ENCODE data around the gene ZBTB14.

Gene ZBTB14, protein sequence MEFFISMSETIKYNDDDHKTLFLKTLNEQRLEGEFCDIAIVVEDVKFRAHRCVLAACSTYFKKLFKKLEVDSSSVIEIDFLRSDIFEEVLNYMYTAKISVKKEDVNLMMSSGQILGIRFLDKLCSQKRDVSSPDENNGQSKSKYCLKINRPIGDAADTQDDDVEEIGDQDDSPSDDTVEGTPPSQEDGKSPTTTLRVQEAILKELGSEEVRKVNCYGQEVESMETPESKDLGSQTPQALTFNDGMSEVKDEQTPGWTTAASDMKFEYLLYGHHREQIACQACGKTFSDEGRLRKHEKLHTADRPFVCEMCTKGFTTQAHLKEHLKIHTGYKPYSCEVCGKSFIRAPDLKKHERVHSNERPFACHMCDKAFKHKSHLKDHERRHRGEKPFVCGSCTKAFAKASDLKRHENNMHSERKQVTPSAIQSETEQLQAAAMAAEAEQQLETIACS

GRCh38 chr18:5295231-5295920, at the start of gene ZBTB14:
Gene ZBTB14 (minus strand): TSS chr18:5295726. CDS start chr18:5293246, 2,480 bp downstream.
- peak; percentile 66 for DNase-seq

- DNase-seq, result no peak
These were observed 43.8 kb upstream of the ZBTB14 start for GRCh38 chr18:5339202-5339834.

- DNase-seq, result no peak
These were observed 39.0 kb upstream of the ZBTB14 start for GRCh38 chr18:5334456-5335075.

DNA sequence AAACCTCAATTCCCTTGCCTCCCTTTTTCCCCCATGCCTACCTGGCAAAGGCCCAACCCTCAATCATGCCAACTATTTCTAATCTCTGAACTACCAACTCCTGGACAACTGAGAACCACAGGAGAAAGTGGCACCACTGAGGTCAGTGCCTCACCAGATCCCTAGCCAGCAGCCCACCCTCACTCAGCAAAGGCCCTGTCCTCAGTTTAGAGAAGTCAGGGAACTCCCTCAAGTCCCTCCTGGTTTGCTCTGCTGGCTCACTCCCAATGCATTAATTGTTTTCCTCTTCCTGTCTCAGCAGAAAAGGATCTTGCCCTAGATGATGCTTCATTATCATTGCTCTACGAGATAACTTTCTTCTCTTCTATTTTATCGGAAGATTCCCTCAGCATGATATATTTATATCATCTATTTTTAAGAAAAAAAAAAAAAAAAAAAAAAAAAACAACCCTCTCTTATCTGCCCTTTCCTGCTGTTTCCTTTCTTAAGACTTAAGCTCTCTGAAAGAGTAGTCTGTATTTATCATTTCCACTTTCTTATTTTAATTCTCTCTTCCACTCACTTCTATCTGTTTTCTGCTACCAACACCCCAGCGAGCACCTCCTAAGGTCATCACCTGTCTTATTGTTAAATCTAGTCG, 22.7 kb upstream of the ZBTB14 start:
- DNase-seq, result no peak

DNA sequence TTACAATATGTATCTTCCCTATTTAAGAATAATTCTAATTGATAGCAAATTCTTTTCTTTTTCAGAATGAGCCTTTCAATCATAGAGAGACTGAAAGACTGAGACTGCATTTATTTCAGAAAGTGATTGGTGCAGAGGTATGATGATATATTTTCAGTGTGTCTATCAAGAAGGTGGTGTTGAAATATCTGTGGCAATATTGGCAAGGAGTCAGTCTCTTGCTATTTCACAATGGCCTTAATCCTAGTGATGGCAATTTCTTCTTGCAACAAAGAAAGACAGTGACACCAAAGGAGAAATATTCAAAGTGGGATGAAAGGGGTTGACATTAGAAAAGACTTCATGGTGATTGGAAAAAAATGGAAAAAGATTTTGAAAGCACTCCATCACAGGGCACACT, 21.7 kb upstream of the ZBTB14 start:
- no peak for DNase-seq

DNA sequence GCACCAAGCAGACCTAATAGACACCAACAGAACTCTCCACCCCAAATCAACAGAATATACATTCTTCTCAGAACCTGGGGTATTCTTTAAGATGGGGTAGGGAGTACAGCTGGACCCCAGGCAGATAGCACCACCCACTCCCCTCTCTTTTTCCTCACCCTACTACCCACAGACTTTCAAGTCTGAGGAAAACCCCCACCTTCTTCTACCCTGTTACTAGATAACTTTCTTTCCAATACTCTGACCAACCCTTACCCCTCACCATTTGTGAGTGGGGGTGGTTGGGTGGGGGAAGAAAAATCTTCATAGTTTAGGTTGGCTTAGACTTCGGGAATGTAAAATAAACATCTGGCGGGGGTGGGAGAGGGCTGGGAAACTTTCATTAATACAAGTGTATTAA, 20.3 kb upstream of the ZBTB14 start:
- DNase-seq, result no peak

- no peak for DNase-seq
These were observed 15.9 kb upstream of the ZBTB14 start for GRCh38 chr18:5311301-5311989.

GRCh38 chr18:5309888-5310470, 14.5 kb upstream of the ZBTB14 start:
- no peak for DNase-seq

DNA sequence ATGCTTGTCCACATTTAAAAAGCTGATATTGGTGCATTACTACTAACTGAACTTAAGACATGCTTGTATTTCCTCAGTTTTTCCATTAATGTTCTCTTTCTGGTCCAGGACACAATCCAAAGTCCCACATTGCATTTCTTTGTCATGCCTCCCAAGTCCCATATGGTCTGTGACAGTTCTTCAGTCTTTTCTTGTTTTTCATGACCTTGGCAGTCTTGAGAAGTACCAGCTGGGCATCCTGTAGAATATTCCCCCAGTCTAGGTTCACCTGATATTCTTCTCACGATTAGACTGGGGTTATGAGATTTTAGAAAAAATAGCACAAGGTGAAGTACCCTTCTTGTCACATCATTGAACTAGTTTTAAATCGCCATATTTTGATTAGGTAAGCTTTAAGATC, 10.3 kb upstream of the ZBTB14 start:
- no peak for DNase-seq

- DNase-seq, result no peak
These were observed 8.7 kb upstream of the ZBTB14 start for GRCh38 chr18:5304232-5304631.

DNA sequence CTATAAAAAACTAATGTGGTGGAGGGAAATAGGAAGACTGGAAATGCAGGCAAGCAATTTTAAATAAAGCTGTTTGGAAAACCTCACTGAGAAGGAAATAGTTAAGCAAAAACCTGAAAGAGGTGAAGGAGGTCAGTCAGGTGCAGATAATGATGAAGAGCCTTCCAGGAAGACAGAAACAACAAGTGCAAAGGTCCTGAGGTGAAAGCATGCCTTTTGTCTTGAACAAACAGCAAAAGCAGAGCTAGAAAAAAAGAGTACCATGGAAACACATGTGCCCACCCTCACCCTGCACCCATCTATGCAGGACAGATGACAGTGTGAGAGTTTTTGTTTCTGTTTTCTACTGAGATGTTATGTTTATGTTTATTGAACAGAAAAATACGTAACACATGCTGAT, 8.1 kb upstream of the ZBTB14 start:
- no peak for DNase-seq

DNA sequence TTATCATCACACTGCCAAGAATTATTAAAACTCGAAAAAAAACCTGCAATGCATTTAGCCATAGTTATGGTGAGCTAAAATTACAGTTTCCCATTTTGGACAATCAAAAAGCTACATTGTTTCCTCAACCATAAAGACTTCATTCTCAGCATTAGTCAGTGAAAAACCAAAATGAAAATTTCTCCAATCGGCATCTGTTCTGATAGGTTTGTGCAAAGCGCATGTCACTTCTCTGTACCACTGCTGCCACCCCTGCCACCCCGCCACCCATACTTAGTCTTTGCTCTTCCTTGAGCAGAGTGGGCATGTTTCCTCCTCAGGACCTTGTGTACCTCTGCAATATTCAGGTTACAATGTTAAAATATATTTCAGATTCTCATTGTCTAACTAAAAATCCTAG, 7.1 kb upstream of the ZBTB14 start:
- no peak for DNase-seq

GRCh38 chr18:5300476-5301010, 5.0 kb upstream of the ZBTB14 start:
- no peak for DNase-seq

DNA sequence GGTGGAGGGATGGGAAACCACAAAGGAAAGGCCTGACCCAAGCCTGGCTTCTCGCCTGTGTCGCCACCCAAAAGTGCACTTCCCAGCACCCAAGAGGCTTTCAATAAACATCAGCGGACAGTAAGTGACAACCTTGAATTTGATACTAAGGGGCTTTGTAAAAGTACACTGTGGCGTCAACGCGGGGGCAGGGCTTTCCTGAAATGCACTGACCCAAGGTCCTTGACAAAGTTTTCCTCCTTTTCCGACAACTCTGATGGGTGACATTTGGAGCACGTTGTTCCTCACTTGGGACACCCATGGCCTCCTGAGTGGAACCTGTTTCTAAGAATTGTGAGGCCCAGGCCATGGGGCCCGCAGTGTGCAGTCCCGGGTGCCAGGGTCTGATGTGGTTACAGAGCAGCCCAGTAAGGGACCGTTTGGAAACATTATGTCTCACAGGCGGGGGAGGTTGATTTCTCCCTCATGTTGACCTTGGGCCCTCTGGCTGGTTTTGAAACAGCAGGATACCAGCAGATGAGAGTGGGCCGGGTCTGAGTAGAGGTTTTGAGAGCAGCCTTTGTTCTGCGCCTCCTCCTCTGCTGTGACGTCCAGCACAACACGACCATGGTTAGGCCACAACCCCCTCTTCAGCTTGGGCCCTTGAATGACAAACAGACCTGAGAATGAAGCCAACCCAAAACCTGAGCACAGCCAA, 2.8 kb upstream of the ZBTB14 start:
- DNase-seq, result no peak

DNA sequence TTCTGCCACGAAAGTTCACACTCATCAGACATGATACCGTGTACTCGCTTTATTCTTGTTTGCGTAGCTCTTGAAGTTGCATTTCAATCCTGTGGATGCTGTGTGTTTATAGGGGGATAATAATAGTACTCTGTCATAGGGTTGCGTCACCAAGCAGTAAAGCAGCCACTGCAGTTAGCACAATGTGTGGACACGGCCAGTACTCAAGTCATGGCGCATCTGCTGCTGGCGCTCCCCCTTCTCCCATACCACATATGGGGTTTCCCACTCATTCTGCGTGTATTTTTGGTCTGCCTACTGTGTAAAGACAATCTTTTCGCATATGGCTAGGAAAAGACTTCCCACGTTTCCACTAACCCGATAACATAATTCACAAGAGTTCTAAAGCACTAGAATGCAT, 2.1 kb upstream of the ZBTB14 start:
- DNase-seq, result no peak

DNA sequence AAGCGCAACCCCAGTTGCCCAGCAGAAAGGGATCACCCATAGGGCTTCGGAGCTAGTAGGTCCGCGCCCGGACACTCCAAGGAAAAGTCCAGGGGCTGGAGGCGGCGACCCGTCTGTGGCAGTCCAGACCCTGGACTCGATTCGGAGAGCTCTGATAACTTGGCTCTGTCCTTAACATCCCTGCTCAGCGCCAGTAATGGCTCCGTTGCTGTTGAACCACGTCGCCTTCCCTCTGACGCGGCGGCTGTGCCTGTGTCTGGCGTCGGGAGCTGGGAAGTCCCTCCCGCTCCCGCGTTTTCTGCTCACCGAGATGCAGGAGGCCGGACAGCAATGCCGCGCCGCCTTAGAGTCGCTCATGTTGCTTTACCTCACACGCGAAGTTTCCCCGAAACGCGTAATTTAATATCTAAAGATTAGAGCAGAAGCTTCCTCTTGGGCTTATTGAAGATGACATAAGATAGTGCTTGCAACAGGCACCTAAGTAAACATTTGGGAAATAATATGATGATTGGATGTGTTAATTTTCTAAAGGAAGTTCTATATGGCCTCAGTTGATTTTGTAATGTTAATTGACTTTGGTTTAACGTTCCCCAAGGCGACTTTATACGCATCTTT, 1.3 kb upstream of the ZBTB14 start:
- DNase-seq, result peak; percentile 76

GRCh38 chr18:5295981-5296705, 617 bp upstream of the ZBTB14 start:
- peak; percentile 95 for DNase-seq

- DNase-seq, result peak; percentile 68
These were observed 882 bp downstream of the ZBTB14 start for GRCh38 chr18:5294457-5295230.

- DNase-seq, result no peak
These were observed 1.4 kb downstream of the ZBTB14 start for GRCh38 chr18:5294113-5294456.
